HG02852 (cell line): ENCODE measurements around the gene HYAL4.
"Not testable (repeated sequence)": the region's sequence is repeated elsewhere in the genome, so short reads cannot be mapped to it uniquely, and the experiment has no call there.

Source experiments
- ATAC-seq: cut with Tn5 transposase; IDR thresholded peaks from one replicate; pipeline ENCODE4 v1.9.1; 2021; ENCODE audit warnings: mild to moderate bottlenecking, moderate library complexity; ENCODE audit not compliant: unreplicated experiment

The HYAL4 gene

DNA sequence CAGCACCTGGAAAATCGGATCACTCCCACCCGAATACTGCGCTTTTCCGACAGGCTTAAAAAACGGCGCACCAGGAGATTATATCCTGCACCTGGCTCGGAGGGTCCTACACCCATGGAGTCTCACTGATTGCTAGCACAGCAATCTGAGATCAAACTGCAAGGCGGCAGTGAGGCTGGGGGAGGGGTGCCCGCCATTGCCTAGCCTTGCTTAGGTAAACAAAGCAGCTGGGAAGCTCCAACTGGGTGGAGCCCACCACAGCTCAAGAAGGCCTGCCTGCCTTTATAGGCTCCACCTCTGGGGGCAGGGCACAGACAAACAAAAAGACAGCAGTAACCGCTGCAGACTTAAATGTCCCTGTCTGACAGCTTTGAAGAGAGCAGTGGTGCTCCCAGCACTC lies 49.8 kb downstream of the HYAL4 start:
- not testable (repeated sequence) for ATAC-seq

DNA sequence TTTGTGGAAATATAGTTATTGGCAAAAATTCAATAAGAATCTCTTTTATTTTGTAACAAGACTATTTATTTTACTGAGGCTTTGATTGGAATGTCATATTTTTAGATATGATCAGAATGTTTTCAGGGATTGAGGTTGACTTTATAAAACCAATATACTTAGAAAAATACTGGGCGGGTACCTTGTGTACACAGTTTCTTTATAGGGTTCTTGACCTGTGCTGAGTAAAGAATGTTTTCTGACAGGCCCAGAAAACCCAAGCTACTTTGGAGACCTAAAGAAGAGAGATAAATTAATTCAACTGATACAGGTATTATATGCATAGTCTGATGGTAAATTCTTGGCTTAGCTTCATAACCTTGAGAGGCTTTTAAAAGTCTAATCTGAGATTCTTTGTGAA lies 56.1 kb downstream of the HYAL4 start:
- no peak for ATAC-seq

DNA sequence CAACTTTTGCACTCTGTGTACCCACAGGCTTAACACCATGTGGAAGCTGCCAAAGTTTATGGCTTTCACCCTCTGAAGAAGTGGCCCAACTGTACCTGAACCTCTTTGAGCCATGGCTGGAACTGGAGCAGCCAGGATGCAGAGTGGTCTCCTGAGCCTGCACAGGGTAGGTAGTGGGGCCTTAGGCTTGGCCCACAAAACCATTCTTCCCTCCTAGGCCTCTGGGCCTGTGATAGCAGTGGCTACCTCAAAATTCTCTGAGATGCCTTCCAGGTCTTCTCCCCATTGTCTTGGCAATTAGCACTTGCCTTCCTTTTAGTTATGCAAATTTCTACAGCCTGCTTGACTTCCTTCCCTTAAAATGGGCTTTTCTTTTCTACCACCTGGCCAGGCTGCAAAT lies 60.7 kb downstream of the HYAL4 start:
- ATAC-seq: no peak

DNA sequence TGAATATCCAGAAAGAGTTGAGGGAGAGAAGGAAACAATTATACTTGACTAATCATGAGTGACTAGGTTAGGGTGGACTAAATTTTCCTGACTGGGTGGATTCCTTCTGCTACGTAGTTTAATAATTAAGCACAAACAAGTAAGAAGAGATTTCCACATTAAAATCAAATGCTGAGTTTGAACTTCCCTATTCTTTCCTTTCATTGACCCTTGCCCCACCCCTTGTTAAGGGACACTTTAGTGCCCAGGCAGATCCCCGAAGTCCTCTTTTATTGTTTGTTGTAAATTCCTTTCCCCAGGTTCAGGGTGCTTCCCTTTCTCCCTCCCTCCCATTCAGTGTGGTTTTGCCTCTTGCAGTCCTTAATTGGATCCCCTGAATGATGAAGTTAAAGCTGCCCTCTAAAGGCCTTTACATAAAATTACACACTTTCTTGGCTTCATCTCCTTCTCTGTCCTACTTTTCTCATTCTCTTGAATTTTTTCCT lies 71.3 kb downstream of the HYAL4 start:
- ATAC-seq: no peak

DNA sequence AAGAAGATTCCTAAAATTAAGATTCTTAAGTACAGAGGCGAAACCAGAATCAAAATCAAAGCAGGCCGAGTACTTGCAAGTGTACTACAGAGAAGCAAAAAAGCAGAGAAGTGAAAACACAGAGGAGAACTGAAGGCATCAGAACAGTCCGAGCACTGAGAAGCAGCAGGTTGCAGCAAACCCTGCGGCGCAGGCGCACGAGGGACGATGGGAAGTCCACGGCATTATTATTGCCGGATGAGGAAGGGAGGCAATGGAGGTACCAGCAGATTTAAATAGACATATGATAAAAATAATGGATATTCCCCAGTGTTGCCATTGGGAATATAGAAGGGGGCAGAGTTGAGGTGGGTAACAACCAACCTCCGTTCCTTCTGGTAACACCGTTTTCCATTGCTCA lies 72.9 kb downstream of the HYAL4 start:
- no peak for ATAC-seq

DNA sequence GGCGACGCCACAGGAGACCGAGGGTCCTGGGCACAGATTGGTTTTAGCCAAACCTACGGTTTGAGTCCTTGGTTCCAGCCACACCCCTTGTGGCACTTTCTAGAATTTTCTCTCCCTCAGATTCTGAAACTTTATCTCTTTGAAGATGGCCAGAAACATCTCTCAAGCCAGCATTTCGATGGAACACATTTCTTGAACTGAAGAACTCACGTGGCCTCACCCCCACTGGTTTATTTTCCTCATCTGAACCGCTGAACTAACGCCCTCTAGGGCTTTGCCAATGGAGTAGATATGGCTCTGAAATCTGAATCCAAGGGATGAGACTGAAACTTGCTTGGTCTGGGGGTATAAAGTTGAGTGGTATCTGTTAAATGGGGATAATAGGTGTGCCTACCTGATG lies 73.3 kb downstream of the HYAL4 start:
- ATAC-seq: no peak

DNA sequence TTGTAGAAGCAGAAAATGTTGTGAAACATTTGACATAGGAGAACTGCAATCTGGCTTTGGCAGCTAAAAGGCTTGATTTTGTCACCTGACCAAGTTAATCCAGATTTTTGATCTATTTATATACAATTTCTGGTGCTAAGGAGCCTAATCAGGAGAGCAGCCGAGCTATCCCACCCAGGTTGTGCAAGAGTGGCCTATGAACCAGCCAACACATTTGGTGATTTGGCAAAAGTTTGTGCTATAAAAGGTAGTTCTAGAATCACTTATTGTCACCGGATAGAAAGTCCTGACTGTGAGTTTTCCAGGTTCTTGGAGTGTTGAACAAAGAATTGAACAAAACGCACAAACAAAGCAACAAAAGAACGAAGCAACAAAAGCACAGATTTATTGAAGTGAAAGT lies 78.6 kb downstream of the HYAL4 start:
- ATAC-seq: no peak

DNA sequence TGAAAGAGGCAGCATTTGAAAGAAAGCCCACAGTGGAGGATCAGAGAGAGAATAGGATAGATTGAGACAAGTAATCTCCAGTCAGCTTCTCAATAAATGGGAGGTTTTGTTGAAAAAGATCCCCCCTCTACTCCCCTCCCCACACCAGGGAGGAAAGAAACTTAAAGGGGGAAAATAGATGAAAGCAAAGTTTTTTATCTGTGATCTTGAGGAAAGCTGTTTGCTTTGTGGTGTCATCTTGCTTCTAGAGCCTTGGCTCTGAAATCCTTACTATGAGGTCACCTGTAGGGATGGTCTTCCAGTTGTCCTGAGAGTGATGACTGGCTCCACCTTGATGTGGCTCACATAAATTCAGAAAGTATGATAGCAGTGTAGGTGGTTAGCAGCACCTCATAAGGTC lies 80.0 kb downstream of the HYAL4 start, which contains the start of gene SPAM1:
TSS of gene SPAM1 (plus strand) at position 301 of the 400 bp plus-strand sequence. CDS start 28,330 bp downstream, outside the sequence.
- ATAC-seq: no peak
